Activated CD8-positive, alpha-beta T cell treated with anti-CD3 and anti-CD28 coated beads for 36 hours (primary cell): Measurements from ENCODE around the gene NEU4. TPM values are rescaled to one million over a fixed set of nuclear protein-coding genes. Genes with fewer than 3 reads are reported as not detected.
"Not testable (repeated sequence)": the region's sequence is repeated elsewhere in the genome, so short reads cannot be mapped to it uniquely, and the experiment has no call there.

ENCODE experiments used
- ATAC-seq: fragments of 200-7000 bp; cut with Tn5 transposase; one replicate; pipeline ENCODE4 v1.10.0; 2021; ENCODE audit warnings: mild to moderate bottlenecking, moderate library complexity
- CTCF ChIA-PET: fragments of 350-600 bp; sonication (Branson Sonifier 250); formaldehyde crosslinking; loops from one replicate; lab custom pipeline; 2021; ENCODE audit warnings: antibody characterized with exemption; lab: Charles Lee
- POLR2A ChIA-PET: fragments of 350-600 bp; sonication (Branson Sonifier 250); formaldehyde crosslinking; loops from one replicate; lab custom pipeline; 2021; ENCODE audit warnings: antibody characterized with exemption; lab: Charles Lee
- DNase-seq: peaks from one replicate; pipeline ENCODE4 v3.0.0-alpha.2; 2020
- H3K27ac Mint-ChIP-seq: one replicate; pipeline ENCODE4 v1.8.0; 2021; ENCODE audit warnings: mild to moderate bottlenecking, mixed read lengths
- H3K27me3 Mint-ChIP-seq: one replicate; pipeline ENCODE4 v1.8.0; 2021; ENCODE audit warnings: mixed read lengths
- H3K36me3 Mint-ChIP-seq: one replicate; pipeline ENCODE4 v1.8.0; 2021; ENCODE audit warnings: low read depth, mixed read lengths
- H3K4me1 Mint-ChIP-seq: one replicate; pipeline ENCODE4 v1.8.0; 2021; ENCODE audit warnings: low read depth, mixed read lengths
- H3K4me3 Mint-ChIP-seq: one replicate; pipeline ENCODE4 v1.8.0; 2021; ENCODE audit warnings: mild to moderate bottlenecking, moderate library complexity, mixed read lengths
- H3K9me3 Mint-ChIP-seq: one replicate; pipeline ENCODE4 v1.8.0; 2021; ENCODE audit warnings: mixed read lengths
- CTCF ChIP-seq: fragments of 200-600 bp; IDR thresholded peaks from one replicate; pipeline ENCODE4 v1.8.0; 2022; ENCODE audit warnings: antibody characterized with exemption, mild to moderate bottlenecking
- intact Hi-C: fragments of 100-400 bp; cut with micrococcal nuclease; formaldehyde crosslinking; loops from one replicate; pipeline ENCODE4 v1.10.0; 2022
- total RNA-seq, 2 experiments: library from RNA; stranded (reverse); gene quantifications; one replicate each; pipeline ENCODE4 v1.2.3, GENCODE V29; 2021

The NEU4 gene
- total RNA-seq, 2 experiments from 2014 or later = 0.38 to 0.54 TPM

DNA sequence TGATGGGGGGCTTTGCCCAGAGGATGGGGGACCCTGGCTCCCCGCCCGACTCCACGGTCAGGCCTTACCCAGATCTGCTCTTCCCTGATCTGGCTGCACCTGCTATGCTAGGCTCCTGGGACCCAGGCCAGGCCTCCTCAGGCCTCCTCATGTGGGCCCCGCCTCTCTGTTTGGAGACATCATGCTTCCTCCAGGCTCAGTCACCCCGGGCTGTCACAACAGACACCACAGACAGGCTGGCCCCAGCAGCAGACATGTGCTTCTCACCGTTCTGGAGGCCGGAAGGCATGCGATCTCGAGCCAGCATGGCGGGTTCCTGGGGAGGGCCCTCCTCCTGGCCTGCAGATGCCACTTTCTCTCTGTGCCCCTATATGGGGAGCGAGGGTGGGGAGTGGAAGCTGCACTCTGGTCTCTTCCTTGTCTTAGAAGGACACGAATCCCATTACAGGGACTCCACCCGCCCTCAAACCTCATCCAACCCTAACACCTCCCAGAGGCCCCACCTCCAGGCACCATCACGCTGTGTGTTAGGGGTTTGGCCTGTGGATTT, 10.8 kb upstream of the NEU4 start:
- no peak overlapping the region for H3K27ac Mint-ChIP-seq
- intact Hi-C loops = no loop called here
- CTCF ChIA-PET = no interaction called here

GRCh38 chr2:241798631-241799521, 10.1 kb upstream of the NEU4 start:
- DNase-seq = no peak
- Mint-ChIP-seq H3K4me1 (peaks cover 3% of the 10 kb centered on the region), H3K9me3 (no peaks in the 10 kb centered on the region), H3K4me3 (no peak overlapping the region), H3K36me3 (no peaks in the 10 kb centered on the region), H3K27me3 (peaks cover 3% of the 10 kb centered on the region), H3K27ac (no peak overlapping the region)
- ChIA-PET CTCF (no interaction called here), POLR2A (interaction anchor here (0.7 kb wide), 1 partner anchor 11 kb away, joined by 3 read pairs; no protein-coding TSS in a partner anchor)
- no peak for ATAC-seq
- no peak for TF ChIP-seq CTCF
- intact Hi-C loops = no loop called here

More for the DNA sequence above, 10.8 kb upstream of the NEU4 start:
- no peak overlapping the region for H3K4me3 Mint-ChIP-seq
- H3K4me1 Mint-ChIP-seq = no peaks in the 10 kb centered on the region
- DNase-seq = no peak
- TF ChIP-seq CTCF = no peak
- H3K27me3 Mint-ChIP-seq = no peaks in the 10 kb centered on the region
- POLR2A ChIA-PET = interaction anchor here (0.7 kb wide), 1 partner anchor 12 kb away, joined by 3 read pairs; no protein-coding TSS in a partner anchor
- H3K36me3 Mint-ChIP-seq = no peaks in the 10 kb centered on the region
- H3K9me3 Mint-ChIP-seq = no peaks in the 10 kb centered on the region
- ATAC-seq = no peak

- POLR2A ChIA-PET = no interaction called here
Measured at GRCh38 chr2:241799522-241800197, 9.3 kb upstream of the NEU4 start.

GRCh38 chr2:241800198-241800903, 8.6 kb upstream of the NEU4 start:
- POLR2A ChIA-PET = interaction anchor here (1.0 kb wide), 1 partner anchor 114 kb away, joined by 3 read pairs; the partner anchor contains the start of gene DTYMK

More at GRCh38 chr2:241799522-241800197, 9.3 kb upstream of the NEU4 start:
- no peak overlapping the region for H3K27ac Mint-ChIP-seq
- intact Hi-C loops = no loop called here
- H3K4me1 Mint-ChIP-seq = peaks cover 7% of the 10 kb centered on the region
- TF ChIP-seq CTCF = no peak
- no peaks in the 10 kb centered on the region for H3K36me3 Mint-ChIP-seq
- DNase-seq (no peak), ATAC-seq (no peak)
- peaks cover 3% of the 10 kb centered on the region for H3K27me3 Mint-ChIP-seq
- CTCF ChIA-PET = no interaction called here
- H3K9me3 Mint-ChIP-seq = no peaks in the 10 kb centered on the region
- no peak overlapping the region for H3K4me3 Mint-ChIP-seq

More at GRCh38 chr2:241800198-241800903, 8.6 kb upstream of the NEU4 start:
- H3K27me3 Mint-ChIP-seq, H3K4me3 Mint-ChIP-seq, DNase-seq, ATAC-seq, H3K36me3 Mint-ChIP-seq, intact Hi-C loops, H3K27ac Mint-ChIP-seq, H3K9me3 Mint-ChIP-seq, CTCF ChIA-PET: not testable (repeated sequence)
- peaks cover 10% of the 10 kb centered on the region for H3K4me1 Mint-ChIP-seq
